GM12878 (cell line): ENCODE data around the gene NECTIN2. TPM values are rescaled to one million over a fixed set of nuclear protein-coding genes. Genes with fewer than 3 reads are reported as not detected.

Experiments used
- ATAC-seq: fragments of 200-7000 bp; cut with Tn5 transposase; 3 replicates; pipeline ENCODE4 v1.9.1; 2020; ENCODE audit warnings: mild to moderate bottlenecking, moderate library complexity
- BruUV-seq: library from RNA; stranded (reverse); fragments of 400-500 nt; replicated peaks from 2 replicates; lab custom pipeline; 2021; lab: Mats Ljungman, UMichigan
- CTCF ChIA-PET: fragments of 300-600 bp; sonication (Branson Sonifier 250); formaldehyde crosslinking; extraction: SDS; loops from one replicate; lab custom pipeline; 2021; ENCODE audit warnings: inconsistent platforms; lab: Yijun Ruan, JAX
- POLR2A ChIA-PET: fragments of 350-600 bp; formaldehyde crosslinking; extraction: SDS; loops from one replicate; lab custom pipeline; 2021; ENCODE audit warnings: inconsistent platforms; lab: Charles Lee
- RAD21 ChIA-PET: fragments of 300-600 bp; sonication (Branson Sonifier 250); formaldehyde crosslinking; loops from one replicate; lab custom pipeline; 2023; ENCODE audit warnings: antibody characterized with exemption; ENCODE audit not compliant: unreplicated experiment; lab: Charles Lee
- SMC1A ChIA-PET: fragments of 300-600 bp; sonication (Branson Sonifier 250); formaldehyde crosslinking; loops from one replicate; lab custom pipeline; 2023; ENCODE audit not compliant: unreplicated experiment, uncharacterized antibody; lab: Charles Lee
- DNase-seq: peaks from one replicate; pipeline ENCODE4 v3.0.0-alpha.2; 2011; ENCODE audit warnings: low read depth, low spot score
- FAIRE-seq: peaks from 3 replicates; lab custom pipeline; 2011; peaks lifted over from hg19 to GRCh38; lab: Jason Lieb, UNC
- H2AFZ ChIP-seq: 2 replicates; pipeline ENCODE4 v1.6.0; 2011; ENCODE audit warnings: low read depth, low read length, control low read depth; ENCODE audit not compliant: control insufficient read depth
- H3K27ac ChIP-seq: 2 replicates; pipeline ENCODE4 v1.5.1; 2011; ENCODE audit warnings: control low read depth; ENCODE audit not compliant: control insufficient read depth, insufficient read depth
- H3K27me3 ChIP-seq, 2 experiments: replicated peaks in 1 of 2; 2 replicates each; pipeline versions ENCODE4 v1.6.0 to v1.6.1; 2011; ENCODE audit warnings: low read length in 1 of 2; ENCODE audit not compliant: control insufficient read depth in 2 of 2, insufficient read depth in 2 of 2
- H3K36me3 ChIP-seq, 2 experiments: 2 replicates each; pipeline ENCODE4 v1.5.1; 2011; ENCODE audit warnings: low read length in 1 of 2; ENCODE audit not compliant: control insufficient read depth in 2 of 2, insufficient read depth in 2 of 2
- H3K4me1 ChIP-seq: 2 replicates; pipeline ENCODE4 v1.6.1; 2011; ENCODE audit warnings: mild to moderate bottlenecking, low read length, moderate library complexity, mixed read lengths; ENCODE audit not compliant: control insufficient read depth, insufficient read depth
- H3K4me2 ChIP-seq: 2 replicates; pipeline ENCODE4 v1.6.0; 2011; ENCODE audit warnings: control low read depth; ENCODE audit not compliant: control insufficient read depth, insufficient read depth
- H3K4me3 ChIP-seq: fragments of 200-600 bp; sonication (generic); 2 replicates; pipeline ENCODE4 v1.5.1; 2016
- H3K79me2 ChIP-seq: 2 replicates; pipeline ENCODE4 v1.6.0; 2011; ENCODE audit warnings: low read length; ENCODE audit not compliant: control insufficient read depth, insufficient read depth
- H3K9ac ChIP-seq: 2 replicates; pipeline ENCODE4 v1.8.0; 2011; ENCODE audit warnings: low read length, control low read depth, mixed read lengths; ENCODE audit not compliant: control insufficient read depth, insufficient read depth
- H3K9me3 ChIP-seq: replicated peaks from 3 replicates; pipeline ENCODE4 v1.5.1; 2011; ENCODE audit warnings: mild to moderate bottlenecking, low read length; ENCODE audit not compliant: control insufficient read depth, insufficient read depth
- H4K20me1 ChIP-seq: 2 replicates; pipeline ENCODE4 v1.6.0; 2011; ENCODE audit not compliant: control insufficient read depth, insufficient read depth
- CHD1 ChIP-seq: IDR thresholded peaks from 2 replicates; pipeline ENCODE4 v1.6.1; 2012; ENCODE audit warnings: low read depth, low read length, improper control_type of control experiment
- JUNB ChIP-seq: IDR thresholded peaks from 2 replicates; pipeline ENCODE4 v1.6.1; 2016; ENCODE audit warnings: antibody characterized with exemption, mild to moderate bottlenecking
- KDM1A ChIP-seq: fragments of 200-600 bp; sonication (generic); IDR thresholded peaks from 2 replicates; pipeline ENCODE4 v1.6.1; 2016; ENCODE audit warnings: borderline replicate concordance
- NR2C1 ChIP-seq: fragments of 450-650 bp; IDR thresholded peaks from 2 replicates; pipeline ENCODE4 v1.6.1; 2017; ENCODE audit warnings: antibody characterized with exemption, mild to moderate bottlenecking, moderate library complexity
- NR2C2 ChIP-seq: IDR thresholded peaks from 2 replicates; pipeline ENCODE4 v1.6.1; 2011; ENCODE audit warnings: borderline replicate concordance, low read depth; ENCODE audit not compliant: control insufficient read depth, insufficient read length
- NR2F1 ChIP-seq: fragments of 450-650 bp; conservative IDR thresholded peaks from 2 replicates; pipeline ENCODE4 v1.6.1; 2017; ENCODE audit warnings: mild to moderate bottlenecking
- POLR2AphosphoS5 ChIP-seq: IDR thresholded peaks from 2 replicates; pipeline ENCODE4 v1.6.1; 2011; ENCODE audit warnings: mild to moderate bottlenecking, low read length, inconsistent platforms
- WGBS: methylation state at CpG from one replicate; pipeline ENCODE4 v1.1.6; 2016; ENCODE audit warnings: low lambda C conversion rate; ENCODE audit not compliant: insufficient replicate concordance, insufficient coverage; ENCODE audit errors: missing lambda C conversion rate; 5-methylcytosine and 5-hydroxymethylcytosine counted together
- in situ Hi-C: fragments of 300-500 bp; cut with MboI; formaldehyde crosslinking; loops from 9 replicates; pipeline ENCODE4 v1.14.3; 2018; ENCODE audit warnings: mixed read lengths
- intact Hi-C: fragments of 100-400 bp; cut with micrococcal nuclease; formaldehyde crosslinking; loops from one replicate; pipeline ENCODE4 v1.14.2; 2022; ENCODE audit not compliant: unreplicated experiment
- polyA plus RNA-seq, 11 experiments: library from polyadenylated mRNA; depleted of rRNA in 4 of 11; unstranded in 6 of 11; stranded (reverse) in 5 of 11; fragments of >200 nt; fragmentation: Nextera tagmentation in 4 of 11; fragmentation: Illumina TruSeq in 1 of 11; extraction: Ambion mirVana in 4 of 11; extraction: Trizol in 1 of 11; gene quantifications; 1 replicate in 1 of 11; 2 replicates in 10 of 11; pipeline versions ENCODE4 v1.2.1 to v1.2.3, GENCODE V29; 2011 to 2016; ENCODE audit warnings: inconsistent platforms in 2 of 11, missing spikeins in 2 of 11, low read depth in 1 of 11
- total RNA-seq, 4 experiments: library from RNA; depleted of rRNA in 3 of 4; stranded (reverse); fragments of >200 nt in 3 of 4; fragmentation: Illumina TruSeq in 1 of 4; extraction: Trizol in 1 of 4; gene quantifications; 2 replicates each; pipeline versions ENCODE4 v1.2.1 to v1.2.3, GENCODE V29; 2013 to 2021
- TF ChIP-seq, protein P1 (sequence below): IDR thresholded peaks from 2 replicates; pipeline ENCODE4 v1.6.1; 2011; ENCODE audit warnings: borderline replicate concordance, low read depth, mild to moderate bottlenecking, moderate library complexity, low read length; ENCODE audit not compliant: insufficient read depth, poor library complexity, severe bottlenecking
- TF ChIP-seq, protein P2 (sequence below): fragments of 450-650 bp; IDR thresholded peaks from 2 replicates; pipeline ENCODE4 v1.6.1; 2017; ENCODE audit warnings: mild to moderate bottlenecking, moderate library complexity

NECTIN2 gene
- total and polyA plus RNA-seq, 10 of the 15 experiments (the other 5 are each of a cell fraction or from before 2014, with no cell fraction given): 0.05 to 0.36 (median 0.26) TPM; not detected in 5

DNA sequence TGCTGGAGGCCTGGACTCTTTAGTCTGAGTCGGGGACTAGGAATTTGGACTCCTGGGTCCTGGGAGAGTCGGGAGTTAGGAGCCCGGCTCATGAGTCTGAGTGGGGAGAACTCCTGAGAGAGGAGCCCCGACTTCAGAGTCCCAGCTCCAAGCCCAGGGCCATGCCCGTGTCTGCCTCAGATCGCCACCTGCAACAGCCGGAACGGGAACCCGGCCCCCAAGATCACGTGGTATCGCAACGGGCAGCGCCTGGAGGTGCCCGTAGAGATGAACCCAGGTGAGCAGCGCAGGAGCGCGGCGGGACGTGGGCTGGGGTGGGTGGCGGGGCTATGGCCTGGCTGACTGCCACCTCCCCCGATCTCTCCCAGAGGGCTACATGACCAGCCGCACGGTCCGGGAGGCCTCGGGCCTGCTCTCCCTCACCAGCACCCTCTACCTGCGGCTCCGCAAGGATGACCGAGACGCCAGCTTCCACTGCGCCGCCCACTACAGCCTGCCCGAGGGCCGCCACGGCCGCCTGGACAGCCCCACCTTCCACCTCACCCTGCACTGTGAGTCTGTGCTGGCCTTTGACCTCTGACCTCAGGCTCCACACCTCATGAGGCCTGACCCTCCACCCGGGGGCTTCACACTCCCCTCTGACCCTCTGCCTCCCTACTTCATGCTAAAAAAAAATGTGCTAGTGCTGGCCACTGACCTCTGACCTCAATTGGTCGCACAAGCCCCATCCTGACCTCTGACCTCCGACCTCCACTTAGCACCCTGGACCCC, 32.8 kb upstream of the NECTIN2 start:
- no peak overlapping the region for H3K27ac ChIP-seq
- WGBS: 50% methylated on average over 35 of the region's 38 CpGs
- peak; percentile 79 for TF ChIP-seq NR2C1
- TF ChIP-seq NR2C2: peak; percentile 59
- no peak for TF ChIP-seq JUNB
- peak; percentile 80 for TF ChIP-seq NR2F1
- TF ChIP-seq, protein P1, sequence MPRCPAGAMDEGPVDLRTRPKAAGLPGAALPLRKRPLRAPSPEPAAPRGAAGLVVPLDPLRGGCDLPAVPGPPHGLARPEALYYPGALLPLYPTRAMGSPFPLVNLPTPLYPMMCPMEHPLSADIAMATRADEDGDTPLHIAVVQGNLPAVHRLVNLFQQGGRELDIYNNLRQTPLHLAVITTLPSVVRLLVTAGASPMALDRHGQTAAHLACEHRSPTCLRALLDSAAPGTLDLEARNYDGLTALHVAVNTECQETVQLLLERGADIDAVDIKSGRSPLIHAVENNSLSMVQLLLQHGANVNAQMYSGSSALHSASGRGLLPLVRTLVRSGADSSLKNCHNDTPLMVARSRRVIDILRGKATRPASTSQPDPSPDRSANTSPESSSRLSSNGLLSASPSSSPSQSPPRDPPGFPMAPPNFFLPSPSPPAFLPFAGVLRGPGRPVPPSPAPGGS: no peak
- no peak for TF ChIP-seq POLR2AphosphoS5
- no peak for TF ChIP-seq KDM1A
- TF ChIP-seq, protein P2, sequence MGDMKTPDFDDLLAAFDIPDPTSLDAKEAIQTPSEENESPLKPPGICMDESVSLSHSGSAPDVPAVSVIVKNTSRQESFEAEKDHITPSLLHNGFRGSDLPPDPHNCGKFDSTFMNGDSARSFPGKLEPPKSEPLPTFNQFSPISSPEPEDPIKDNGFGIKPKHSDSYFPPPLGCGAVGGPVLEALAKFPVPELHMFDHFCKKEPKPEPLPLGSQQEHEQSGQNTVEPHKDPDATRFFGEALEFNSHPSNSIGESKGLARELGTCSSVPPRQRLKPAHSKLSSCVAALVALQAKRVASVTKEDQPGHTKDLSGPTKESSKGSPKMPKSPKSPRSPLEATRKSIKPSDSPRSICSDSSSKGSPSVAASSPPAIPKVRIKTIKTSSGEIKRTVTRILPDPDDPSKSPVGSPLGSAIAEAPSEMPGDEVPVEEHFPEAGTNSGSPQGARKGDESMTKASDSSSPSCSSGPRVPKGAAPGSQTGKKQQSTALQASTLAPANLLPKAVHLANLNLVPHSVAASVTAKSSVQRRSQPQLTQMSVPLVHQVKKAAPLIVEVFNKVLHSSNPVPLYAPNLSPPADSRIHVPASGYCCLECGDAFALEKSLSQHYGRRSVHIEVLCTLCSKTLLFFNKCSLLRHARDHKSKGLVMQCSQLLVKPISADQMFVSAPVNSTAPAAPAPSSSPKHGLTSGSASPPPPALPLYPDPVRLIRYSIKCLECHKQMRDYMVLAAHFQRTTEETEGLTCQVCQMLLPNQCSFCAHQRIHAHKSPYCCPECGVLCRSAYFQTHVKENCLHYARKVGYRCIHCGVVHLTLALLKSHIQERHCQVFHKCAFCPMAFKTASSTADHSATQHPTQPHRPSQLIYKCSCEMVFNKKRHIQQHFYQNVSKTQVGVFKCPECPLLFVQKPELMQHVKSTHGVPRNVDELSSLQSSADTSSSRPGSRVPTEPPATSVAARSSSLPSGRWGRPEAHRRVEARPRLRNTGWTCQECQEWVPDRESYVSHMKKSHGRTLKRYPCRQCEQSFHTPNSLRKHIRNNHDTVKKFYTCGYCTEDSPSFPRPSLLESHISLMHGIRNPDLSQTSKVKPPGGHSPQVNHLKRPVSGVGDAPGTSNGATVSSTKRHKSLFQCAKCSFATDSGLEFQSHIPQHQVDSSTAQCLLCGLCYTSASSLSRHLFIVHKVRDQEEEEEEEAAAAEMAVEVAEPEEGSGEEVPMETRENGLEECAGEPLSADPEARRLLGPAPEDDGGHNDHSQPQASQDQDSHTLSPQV: no peak
- TF ChIP-seq CHD1: no peak
- H3K36me3 ChIP-seq: no peaks in the 10 kb centered on the region
- FAIRE-seq (no peak), DNase-seq (no peak), ATAC-seq (no peak)
- H3K4me1 ChIP-seq: no peaks in the 10 kb centered on the region
- no peaks in the 10 kb centered on the region for H4K20me1 ChIP-seq
- ChIA-PET RAD21 (no interaction called here), SMC1A (no interaction called here), POLR2A (no interaction called here), CTCF (interaction anchor here (0.6 to 1.9 kb wide), 2 partner anchors 30 to 59 kb away, joined by 3 to 5 read pairs; no protein-coding TSS in a partner anchor)
- intact Hi-C loops: no loop called here
- H3K9ac ChIP-seq: no peak overlapping the region
- H2AFZ ChIP-seq: no peak overlapping the region
- no peaks in the 10 kb centered on the region for H3K9me3 ChIP-seq
- in situ Hi-C loops: no loop called here
- no peaks in the 10 kb centered on the region; a peak in 2 of 4 replicates for H3K27me3 ChIP-seq
- no peak overlapping the region for H3K4me3 ChIP-seq
- H3K4me2 ChIP-seq: no peak overlapping the region
- no TSS peak for BruUV-seq
- no peaks in the 10 kb centered on the region for H3K79me2 ChIP-seq
